H1 (cell line): ENCODE results near the gene JADE1. TPM values are rescaled to one million over a fixed set of nuclear protein-coding genes. Genes with fewer than 3 reads are reported as not detected.

Experiments
- POLR2A ChIP-seq, 2 experiments: IDR thresholded peaks; 1 replicate in 1 of 2; 2 replicates in 1 of 2; pipeline ENCODE4 v1.6.1; 2011; ENCODE audit warnings: low read depth in 2 of 2, low read length in 2 of 2, mild to moderate bottlenecking in 2 of 2; ENCODE audit errors: control extremely low read depth in 1 of 2
- polyA plus RNA-seq, 7 experiments: library from polyadenylated mRNA; depleted of rRNA in 3 of 7; stranded (reverse) in 5 of 7; unstranded in 2 of 7; fragments of >200 nt in 5 of 7; fragments of 200-250 nt in 2 of 7; gene quantifications; 1 replicate in 5 of 7; 2 replicates in 1 of 7; 4 replicates in 1 of 7; pipeline versions ENCODE4 v1.2.1 to v1.2.3, GENCODE V29; 2011 to 2013; ENCODE audit warnings: missing spikeins in 2 of 7, mixed read lengths in 2 of 7
- total RNA-seq: library from RNA; stranded (reverse); fragmentation: NEBNext Ultra II Directional; extraction: Animal tissue kit (Norgen Biotek cat#: 25700); gene quantifications from 2 replicates; pipeline ENCODE4 v1.2.1, GENCODE V29; 2021
- TF ChIP-seq, protein P1 (sequence below): fragments of 300-600 bp; sonication (generic); IDR thresholded peaks from 2 replicates; pipeline ENCODE4 v1.7.1; 2012; ENCODE audit warnings: low read length, moderate library complexity, mild to moderate bottlenecking, inconsistent platforms; ENCODE audit not compliant: insufficient replicate concordance

Gene JADE1
- total and polyA plus RNA-seq, 2 of the 8 experiments (the other 6 are each of a cell fraction or from before 2014, with no cell fraction given): 37.7 to 213 TPM

DNA sequence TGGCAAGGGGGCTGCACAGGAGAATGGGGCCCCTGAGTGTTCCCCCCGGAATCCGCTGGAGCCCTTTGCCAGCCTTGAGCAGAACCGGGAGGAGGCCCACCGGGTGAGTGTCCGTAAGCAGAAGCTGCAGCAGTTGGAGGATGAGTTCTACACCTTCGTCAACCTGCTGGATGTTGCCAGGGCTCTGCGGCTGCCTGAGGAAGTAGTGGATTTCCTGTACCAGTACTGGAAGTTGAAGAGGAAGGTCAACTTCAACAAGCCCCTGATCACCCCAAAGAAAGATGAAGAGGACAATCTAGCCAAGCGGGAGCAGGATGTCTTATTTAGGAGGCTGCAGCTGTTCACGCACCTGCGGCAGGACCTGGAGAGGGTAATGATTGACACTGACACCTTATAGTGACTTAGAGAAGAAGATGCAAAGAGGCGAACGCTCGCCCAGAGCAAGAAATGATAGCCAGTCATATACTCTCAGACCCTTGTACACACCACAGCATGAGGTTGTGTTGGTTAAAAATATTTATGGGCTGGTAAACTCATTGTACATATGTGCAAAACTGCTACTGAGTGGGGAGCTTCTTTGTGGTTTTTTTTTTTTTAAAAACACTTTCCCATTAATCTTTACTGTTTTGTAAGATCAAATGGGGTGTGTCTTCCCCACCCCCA, 52.5 kb downstream of the JADE1 start (continued):
- TF ChIP-seq, protein P1, sequence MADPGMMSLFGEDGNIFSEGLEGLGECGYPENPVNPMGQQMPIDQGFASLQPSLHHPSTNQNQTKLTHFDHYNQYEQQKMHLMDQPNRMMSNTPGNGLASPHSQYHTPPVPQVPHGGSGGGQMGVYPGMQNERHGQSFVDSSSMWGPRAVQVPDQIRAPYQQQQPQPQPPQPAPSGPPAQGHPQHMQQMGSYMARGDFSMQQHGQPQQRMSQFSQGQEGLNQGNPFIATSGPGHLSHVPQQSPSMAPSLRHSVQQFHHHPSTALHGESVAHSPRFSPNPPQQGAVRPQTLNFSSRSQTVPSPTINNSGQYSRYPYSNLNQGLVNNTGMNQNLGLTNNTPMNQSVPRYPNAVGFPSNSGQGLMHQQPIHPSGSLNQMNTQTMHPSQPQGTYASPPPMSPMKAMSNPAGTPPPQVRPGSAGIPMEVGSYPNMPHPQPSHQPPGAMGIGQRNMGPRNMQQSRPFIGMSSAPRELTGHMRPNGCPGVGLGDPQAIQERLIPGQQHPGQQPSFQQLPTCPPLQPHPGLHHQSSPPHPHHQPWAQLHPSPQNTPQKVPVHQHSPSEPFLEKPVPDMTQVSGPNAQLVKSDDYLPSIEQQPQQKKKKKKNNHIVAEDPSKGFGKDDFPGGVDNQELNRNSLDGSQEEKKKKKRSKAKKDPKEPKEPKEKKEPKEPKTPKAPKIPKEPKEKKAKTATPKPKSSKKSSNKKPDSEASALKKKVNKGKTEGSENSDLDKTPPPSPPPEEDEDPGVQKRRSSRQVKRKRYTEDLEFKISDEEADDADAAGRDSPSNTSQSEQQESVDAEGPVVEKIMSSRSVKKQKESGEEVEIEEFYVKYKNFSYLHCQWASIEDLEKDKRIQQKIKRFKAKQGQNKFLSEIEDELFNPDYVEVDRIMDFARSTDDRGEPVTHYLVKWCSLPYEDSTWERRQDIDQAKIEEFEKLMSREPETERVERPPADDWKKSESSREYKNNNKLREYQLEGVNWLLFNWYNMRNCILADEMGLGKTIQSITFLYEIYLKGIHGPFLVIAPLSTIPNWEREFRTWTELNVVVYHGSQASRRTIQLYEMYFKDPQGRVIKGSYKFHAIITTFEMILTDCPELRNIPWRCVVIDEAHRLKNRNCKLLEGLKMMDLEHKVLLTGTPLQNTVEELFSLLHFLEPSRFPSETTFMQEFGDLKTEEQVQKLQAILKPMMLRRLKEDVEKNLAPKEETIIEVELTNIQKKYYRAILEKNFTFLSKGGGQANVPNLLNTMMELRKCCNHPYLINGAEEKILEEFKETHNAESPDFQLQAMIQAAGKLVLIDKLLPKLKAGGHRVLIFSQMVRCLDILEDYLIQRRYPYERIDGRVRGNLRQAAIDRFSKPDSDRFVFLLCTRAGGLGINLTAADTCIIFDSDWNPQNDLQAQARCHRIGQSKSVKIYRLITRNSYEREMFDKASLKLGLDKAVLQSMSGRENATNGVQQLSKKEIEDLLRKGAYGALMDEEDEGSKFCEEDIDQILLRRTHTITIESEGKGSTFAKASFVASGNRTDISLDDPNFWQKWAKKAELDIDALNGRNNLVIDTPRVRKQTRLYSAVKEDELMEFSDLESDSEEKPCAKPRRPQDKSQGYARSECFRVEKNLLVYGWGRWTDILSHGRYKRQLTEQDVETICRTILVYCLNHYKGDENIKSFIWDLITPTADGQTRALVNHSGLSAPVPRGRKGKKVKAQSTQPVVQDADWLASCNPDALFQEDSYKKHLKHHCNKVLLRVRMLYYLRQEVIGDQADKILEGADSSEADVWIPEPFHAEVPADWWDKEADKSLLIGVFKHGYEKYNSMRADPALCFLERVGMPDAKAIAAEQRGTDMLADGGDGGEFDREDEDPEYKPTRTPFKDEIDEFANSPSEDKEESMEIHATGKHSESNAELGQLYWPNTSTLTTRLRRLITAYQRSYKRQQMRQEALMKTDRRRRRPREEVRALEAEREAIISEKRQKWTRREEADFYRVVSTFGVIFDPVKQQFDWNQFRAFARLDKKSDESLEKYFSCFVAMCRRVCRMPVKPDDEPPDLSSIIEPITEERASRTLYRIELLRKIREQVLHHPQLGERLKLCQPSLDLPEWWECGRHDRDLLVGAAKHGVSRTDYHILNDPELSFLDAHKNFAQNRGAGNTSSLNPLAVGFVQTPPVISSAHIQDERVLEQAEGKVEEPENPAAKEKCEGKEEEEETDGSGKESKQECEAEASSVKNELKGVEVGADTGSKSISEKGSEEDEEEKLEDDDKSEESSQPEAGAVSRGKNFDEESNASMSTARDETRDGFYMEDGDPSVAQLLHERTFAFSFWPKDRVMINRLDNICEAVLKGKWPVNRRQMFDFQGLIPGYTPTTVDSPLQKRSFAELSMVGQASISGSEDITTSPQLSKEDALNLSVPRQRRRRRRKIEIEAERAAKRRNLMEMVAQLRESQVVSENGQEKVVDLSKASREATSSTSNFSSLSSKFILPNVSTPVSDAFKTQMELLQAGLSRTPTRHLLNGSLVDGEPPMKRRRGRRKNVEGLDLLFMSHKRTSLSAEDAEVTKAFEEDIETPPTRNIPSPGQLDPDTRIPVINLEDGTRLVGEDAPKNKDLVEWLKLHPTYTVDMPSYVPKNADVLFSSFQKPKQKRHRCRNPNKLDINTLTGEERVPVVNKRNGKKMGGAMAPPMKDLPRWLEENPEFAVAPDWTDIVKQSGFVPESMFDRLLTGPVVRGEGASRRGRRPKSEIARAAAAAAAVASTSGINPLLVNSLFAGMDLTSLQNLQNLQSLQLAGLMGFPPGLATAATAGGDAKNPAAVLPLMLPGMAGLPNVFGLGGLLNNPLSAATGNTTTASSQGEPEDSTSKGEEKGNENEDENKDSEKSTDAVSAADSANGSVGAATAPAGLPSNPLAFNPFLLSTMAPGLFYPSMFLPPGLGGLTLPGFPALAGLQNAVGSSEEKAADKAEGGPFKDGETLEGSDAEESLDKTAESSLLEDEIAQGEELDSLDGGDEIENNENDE: no peak
- peak in 1 of 2 experiments; percentile 16; a peak in 1 of 3 replicates for TF ChIP-seq POLR2A (IDR thresholded peaks at IDR 0.05; ENCODE audit: control extremely low read depth in 1 of 2, low read depth in 2 of 2, low read length in 2 of 2)
